Left lung (tissue), 10 donors: ENCODE results near the gene RERE. TPM values are rescaled to one million over a fixed set of nuclear protein-coding genes. Genes with fewer than 3 reads are reported as not detected.

Experiments
- ATAC-seq: fragments of 200-7000 bp; cut with Tn5 transposase; one replicate; pipeline ENCODE4 v1.9.1; 2020; ENCODE audit warnings: moderate library complexity
- DNase-seq, 4 donors: peaks; one replicate each; pipeline ENCODE4 v3.0.0-alpha.2; 2013 to 2020
- H3K27ac ChIP-seq, 2 donors: fragments of 200-600 bp; sonication (generic) in 1 of 2; one replicate each; pipeline versions ENCODE4 v1.5.0 to v1.8.0; 2020 to 2021
- H3K27me3 ChIP-seq, 2 donors: fragments of 200-600 bp; sonication (generic) in 1 of 2; one replicate each; pipeline versions ENCODE4 v1.5.0 to v1.8.0; 2020 to 2021
- H3K36me3 ChIP-seq, 2 donors: fragments of 200-600 bp; sonication (generic) in 1 of 2; one replicate each; pipeline versions ENCODE4 v1.5.0 to v1.8.0; 2020 to 2021
- H3K4me1 ChIP-seq, 2 donors: fragments of 200-600 bp; one replicate each; pipeline ENCODE4 v1.8.0; 2021
- H3K4me3 ChIP-seq, 2 donors: fragments of 200-600 bp; sonication (generic) in 1 of 2; one replicate each; pipeline versions ENCODE4 v1.5.0 to v1.8.0; 2020 to 2021; ENCODE audit warnings: mild to moderate bottlenecking in 1 of 2
- H3K9me3 ChIP-seq, 2 donors: fragments of 200-600 bp; sonication (generic) in 1 of 2; one replicate each; pipeline versions ENCODE4 v1.5.0 to v1.8.0; 2020 to 2021
- CTCF ChIP-seq, 2 donors: fragments of 200-600 bp; sonication (generic) in 1 of 2; IDR thresholded peaks; one replicate each; pipeline versions ENCODE4 v1.5.0 to v1.8.0; 2021; ENCODE audit warnings: antibody characterized with exemption in 2 of 2
- intact Hi-C, 2 donors: fragments of 100-400 bp; cut with DNase I; formaldehyde crosslinking; loops; one replicate each; pipeline versions ENCODE4 v1.11.2 to v1.14.2; 2022
- polyA plus RNA-seq, 6 donors: library from polyadenylated mRNA; unstranded; fragments of 120-200 nt; gene quantifications; one replicate each; pipeline ENCODE4 v1.2.1, GENCODE V29; 2013; ENCODE audit not compliant: insufficient read length in 6 of 6
- total RNA-seq, 2 donors: library from RNA; stranded (reverse); fragmentation: NEBNext Ultra II Directional; extraction: Animal tissue kit (Norgen Biotek cat#: 25700); gene quantifications; one replicate each; pipeline ENCODE4 v1.2.1, GENCODE V29; 2021
- donor health status: DM: no; HTN: yes; CAD: no.
- donor health status: DM: no; HTN: no; CAD: no.

The RERE gene
- total and polyA plus RNA-seq, 8 donors: 73.3 to 135 (median 130) TPM

DNA sequence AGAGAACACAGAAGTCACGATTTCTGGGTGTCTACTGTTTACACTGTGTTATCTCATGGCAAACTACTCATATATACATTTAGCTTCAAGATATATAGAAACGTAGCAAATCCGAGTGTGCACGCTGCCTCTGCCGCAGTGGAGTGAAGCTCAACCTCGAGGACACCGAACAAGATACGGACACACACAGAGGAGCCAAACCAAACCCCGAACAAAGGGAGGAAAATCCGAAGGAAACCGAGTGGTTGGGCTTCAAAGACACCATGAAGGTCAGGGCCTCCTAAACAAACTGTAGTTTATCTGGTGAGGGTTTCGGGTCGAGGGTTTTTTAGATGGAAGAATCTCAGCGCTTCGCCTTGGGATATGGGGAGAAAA lies 465.0 kb downstream of the RERE start:
- intact Hi-C loops: loop anchor here in 1 of 2 donors (10.0 kb wide), 1 partner anchor 338 kb away; no protein-coding TSS in a partner anchor
- Histone ChIP-seq H3K27me3 (no peaks in the 10 kb centered on the region), H3K9me3 (no peaks in the 10 kb centered on the region), H3K36me3 (peaks cover 0 to 50% of the 10 kb centered on the region in 2 donors), H3K27ac (peak overlapping the region in 1 of 2 donors; percentile 53), H3K4me1 (peaks cover 3 to 9% of the 10 kb centered on the region in 2 donors), H3K4me3 (no peak overlapping the region)
- ATAC-seq: no peak
- no peak for DNase-seq
- no peak for TF ChIP-seq CTCF (IDR thresholded peaks at IDR 0.05)

- ATAC-seq (peak; percentile 12), DNase-seq (no peak)
- H3K36me3 ChIP-seq: peaks cover 0 to 45% of the 10 kb centered on the region in 2 donors
- peak; percentile 44 to 60 for TF ChIP-seq CTCF (IDR thresholded peaks at IDR 0.05)
- peak overlapping the region in 1 of 2 donors; percentile 53 for H3K27ac ChIP-seq
- H3K4me3 ChIP-seq: no peak overlapping the region
- no peaks in the 10 kb centered on the region for H3K27me3 ChIP-seq
- intact Hi-C loops: loop anchor here in 1 of 2 donors (10.0 kb wide), 1 partner anchor 337 kb away; no protein-coding TSS in a partner anchor
- no peaks in the 10 kb centered on the region for H3K9me3 ChIP-seq
- peaks cover 3 to 9% of the 10 kb centered on the region in 2 donors for H3K4me1 ChIP-seq
Measured at GRCh38 chr1:8351693-8352470, 465.6 kb downstream of the RERE start.

DNA sequence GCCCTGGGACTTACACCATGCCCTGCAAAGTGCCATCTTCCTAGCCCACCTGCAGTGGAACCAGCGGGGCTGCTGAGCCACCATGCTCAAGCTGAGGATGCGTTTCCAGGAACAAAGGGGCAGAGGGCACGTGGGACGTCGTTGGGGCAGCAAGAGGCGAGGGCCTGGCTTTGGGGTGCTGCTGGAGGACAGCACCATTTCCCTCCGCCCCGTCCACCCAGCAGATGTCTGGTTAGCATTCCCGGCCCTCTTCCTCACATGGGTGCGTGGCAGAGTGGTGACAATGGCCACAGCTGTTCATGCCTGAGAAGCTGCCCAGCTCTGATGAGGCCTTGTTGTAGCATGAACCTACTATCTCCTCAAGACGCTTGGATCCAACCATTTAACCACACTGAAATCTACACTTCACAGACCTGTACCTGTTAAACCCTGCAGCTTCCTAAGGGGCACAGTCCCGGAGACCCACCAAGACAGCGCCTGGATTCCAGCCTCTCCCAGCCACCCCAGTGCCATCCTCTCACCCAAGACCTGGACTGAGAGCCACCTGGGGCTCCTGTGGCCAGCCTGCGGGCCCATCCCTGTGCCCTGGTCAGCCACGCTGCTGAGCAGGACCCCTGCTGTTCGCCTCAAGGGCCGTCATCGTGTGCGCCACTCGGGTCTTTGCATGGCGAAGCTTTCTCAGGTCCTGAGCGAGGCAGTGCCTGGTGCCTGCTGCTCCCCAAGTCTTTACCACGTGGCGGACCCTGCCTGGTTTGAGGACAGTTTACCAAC lies 466.3 kb downstream of the RERE start:
- intact Hi-C loops: loop anchor here in 1 of 2 donors (10.0 kb wide), 1 partner anchor 336 kb away; no protein-coding TSS in a partner anchor
- Histone ChIP-seq H3K9me3 (no peaks in the 10 kb centered on the region), H3K27ac (no peak overlapping the region), H3K4me3 (no peak overlapping the region), H3K27me3 (no peaks in the 10 kb centered on the region), H3K36me3 (peaks cover 0 to 37% of the 10 kb centered on the region in 2 donors), H3K4me1 (peaks cover 3 to 9% of the 10 kb centered on the region in 2 donors)
- no peak for DNase-seq
- TF ChIP-seq CTCF (IDR thresholded peaks at IDR 0.05): no peak
- no peak for ATAC-seq

- peaks cover 0 to 25% of the 10 kb centered on the region in 2 donors for H3K36me3 ChIP-seq
- no peaks in the 10 kb centered on the region for H3K9me3 ChIP-seq
- no peak overlapping the region for H3K4me3 ChIP-seq
- no peaks in the 10 kb centered on the region for H3K27me3 ChIP-seq
- ATAC-seq (no peak), DNase-seq (peak in 1 of 4 donors; percentile 55)
- peaks cover 3 to 9% of the 10 kb centered on the region in 2 donors for H3K4me1 ChIP-seq
- no peak for TF ChIP-seq CTCF (IDR thresholded peaks at IDR 0.05)
- intact Hi-C loops: loop anchor here in 1 of 2 donors (10.0 kb wide), 1 partner anchor 335 kb away; no protein-coding TSS in a partner anchor
- H3K27ac ChIP-seq: no peak overlapping the region
Measured at GRCh38 chr1:8349961-8350360, 467.5 kb downstream of the RERE start.

GRCh38 chr1:8349473-8349865 lies 468.0 kb downstream of the RERE start:
- intact Hi-C loops: no loop called here
- peaks cover 3 to 9% of the 10 kb centered on the region in 2 donors for H3K4me1 ChIP-seq
- no peak for TF ChIP-seq CTCF (IDR thresholded peaks at IDR 0.05)
- DNase-seq (no peak), ATAC-seq (no peak)
- no peaks in the 10 kb centered on the region for H3K9me3 ChIP-seq
- peaks cover 0 to 21% of the 10 kb centered on the region in 2 donors for H3K36me3 ChIP-seq
- H3K27me3 ChIP-seq: no peaks in the 10 kb centered on the region
- H3K27ac ChIP-seq: no peak overlapping the region
- no peak overlapping the region for H3K4me3 ChIP-seq
